K562 (cell line): ENCODE data around the gene NMT1. TPM values are rescaled to one million over a fixed set of nuclear protein-coding genes. Genes with fewer than 3 reads are reported as not detected.
A peak's percentile ranks its signal among the peaks of the same experiment; 100 is the strongest.

Experiments used
- BACH1 ChIP-seq: fragments of 200-800 bp; sonication (Bioruptor generic); IDR thresholded peaks from 2 replicates; pipeline ENCODE4 v1.6.1; 2016; ENCODE audit warnings: missing genetic modification characterization, missing compliant biosample characterization
- CBX3 ChIP-seq, 2 experiments: IDR thresholded peaks; 1 replicate in 1 of 2; 2 replicates in 1 of 2; pipeline ENCODE4 v1.6.1; 2012; ENCODE audit warnings: inconsistent platforms in 2 of 2, low read length in 2 of 2, borderline replicate concordance in 1 of 2, control low read depth in 1 of 2
- CREBBP ChIP-seq: IDR thresholded peaks from one replicate; pipeline ENCODE4 v1.6.1; 2012; ENCODE audit warnings: low read depth, mild to moderate bottlenecking, control low read depth, inconsistent platforms, low read length
- CTBP1 ChIP-seq: fragments of 450-650 bp; IDR thresholded peaks from 2 replicates; pipeline ENCODE4 v1.6.1; 2016; ENCODE audit warnings: borderline replicate concordance
- HDAC3 ChIP-seq: fragments of 450-650 bp; IDR thresholded peaks from 2 replicates; pipeline ENCODE4 v1.6.1; 2018; ENCODE audit warnings: borderline replicate concordance, mild to moderate bottlenecking, moderate library complexity; ENCODE audit not compliant: partially characterized antibody
- KAT7 ChIP-seq: sonication (generic); formaldehyde crosslinking; IDR thresholded peaks from 2 replicates; pipeline ENCODE4 v1.8.0; 2022; ENCODE audit warnings: missing genetic modification reagents, mild to moderate bottlenecking, borderline replicate concordance
- MITF ChIP-seq: IDR thresholded peaks from 2 replicates; pipeline ENCODE4 v1.6.1; 2014; ENCODE audit warnings: antibody characterized with exemption
- PHF20 ChIP-seq: fragments of 450-650 bp; IDR thresholded peaks from 2 replicates; pipeline ENCODE4 v1.6.1; 2018; ENCODE audit not compliant: partially characterized antibody
- ZBTB43 ChIP-seq: sonication (generic); formaldehyde crosslinking; IDR thresholded peaks from 2 replicates; pipeline ENCODE4 v1.8.0; 2023; ENCODE audit warnings: mild to moderate bottlenecking, missing genetic modification reagents
- ZNF165 ChIP-seq: fragments of 250-450 bp; sonication (Bioruptor Pico); IDR thresholded peaks from 2 replicates; pipeline ENCODE4 v1.4.0; 2020; ENCODE audit warnings: borderline replicate concordance
- ZNF239 ChIP-seq: fragments of 250-450 bp; sonication (Bioruptor Pico); IDR thresholded peaks from 2 replicates; pipeline ENCODE4 v1.4.0; 2020; ENCODE audit warnings: mild to moderate bottlenecking
- ZNF589 ChIP-seq: fragments of 200-800 bp; sonication (Bioruptor generic); IDR thresholded peaks from 2 replicates; pipeline ENCODE4 v1.6.1; 2016; ENCODE audit warnings: low read depth, missing genetic modification characterization, missing compliant biosample characterization
- polyA plus RNA-seq, 8 experiments: library from polyadenylated mRNA; depleted of rRNA in 4 of 8; stranded (reverse) in 5 of 8; unstranded in 3 of 8; fragments of >200 nt; fragmentation: Nextera tagmentation in 2 of 8; fragmentation: Illumina TruSeq in 1 of 8; extraction: Ambion mirVana in 2 of 8; extraction: Trizol in 1 of 8; gene quantifications; 2 replicates each; pipeline versions ENCODE4 v1.2.1 to v1.2.3, GENCODE V29; 2011 to 2014; ENCODE audit warnings: inconsistent platforms in 1 of 8, missing spikeins in 1 of 8
- total RNA-seq, 7 experiments: library from RNA; depleted of rRNA in 6 of 7; stranded (reverse); fragments of >200 nt in 6 of 7; fragmentation: Illumina TruSeq in 2 of 7; extraction: Trizol in 2 of 7; gene quantifications; 2 replicates each; pipeline versions ENCODE4 v1.2.1 to v1.2.3, GENCODE V29; 2011 to 2021; ENCODE audit warnings: low replicate concordance in 1 of 7
- TF ChIP-seq, protein P1 (sequence below): fragments of 450-650 bp; IDR thresholded peaks from 2 replicates; pipeline ENCODE4 v1.6.1; 2016; ENCODE audit warnings: mild to moderate bottlenecking, moderate library complexity

NMT1 gene
- total and polyA plus RNA-seq, 9 of the 15 experiments (the other 6 are each of a cell fraction or from before 2014, with no cell fraction given) = 86.7 to 569 (median 213) TPM

DNA sequence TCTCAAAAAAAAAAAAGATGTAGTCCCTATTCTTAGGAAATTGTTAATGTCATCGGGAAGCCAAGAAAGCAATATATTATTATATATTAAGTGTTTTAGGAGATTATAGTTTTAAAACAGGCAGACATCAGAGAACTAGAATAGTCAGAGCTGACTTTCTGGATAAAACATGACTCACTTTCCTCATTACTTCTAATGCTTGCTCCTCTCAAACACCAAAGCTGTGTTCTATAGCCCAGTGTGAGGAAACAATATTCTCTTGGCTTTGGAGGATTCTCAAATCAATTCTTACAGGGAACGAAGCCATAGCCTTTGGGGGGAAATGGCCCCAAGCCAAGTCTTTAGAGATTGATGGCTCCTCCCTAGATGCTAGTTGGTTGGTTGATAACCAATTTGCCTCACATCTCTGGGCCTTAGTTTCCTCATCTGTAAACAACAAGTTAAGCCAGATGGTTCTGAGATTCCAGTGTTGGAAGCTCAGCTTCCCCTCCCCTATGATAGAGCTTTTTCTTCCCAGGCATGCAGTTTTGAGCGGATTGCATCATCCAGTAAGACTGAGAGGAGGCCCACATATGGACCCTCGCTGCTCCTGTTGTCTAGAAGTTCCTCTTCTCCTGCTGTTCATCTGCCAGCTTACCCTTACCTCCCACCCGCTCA, 12.4 kb downstream of the NMT1 start (continued):
- TF ChIP-seq, protein P1, sequence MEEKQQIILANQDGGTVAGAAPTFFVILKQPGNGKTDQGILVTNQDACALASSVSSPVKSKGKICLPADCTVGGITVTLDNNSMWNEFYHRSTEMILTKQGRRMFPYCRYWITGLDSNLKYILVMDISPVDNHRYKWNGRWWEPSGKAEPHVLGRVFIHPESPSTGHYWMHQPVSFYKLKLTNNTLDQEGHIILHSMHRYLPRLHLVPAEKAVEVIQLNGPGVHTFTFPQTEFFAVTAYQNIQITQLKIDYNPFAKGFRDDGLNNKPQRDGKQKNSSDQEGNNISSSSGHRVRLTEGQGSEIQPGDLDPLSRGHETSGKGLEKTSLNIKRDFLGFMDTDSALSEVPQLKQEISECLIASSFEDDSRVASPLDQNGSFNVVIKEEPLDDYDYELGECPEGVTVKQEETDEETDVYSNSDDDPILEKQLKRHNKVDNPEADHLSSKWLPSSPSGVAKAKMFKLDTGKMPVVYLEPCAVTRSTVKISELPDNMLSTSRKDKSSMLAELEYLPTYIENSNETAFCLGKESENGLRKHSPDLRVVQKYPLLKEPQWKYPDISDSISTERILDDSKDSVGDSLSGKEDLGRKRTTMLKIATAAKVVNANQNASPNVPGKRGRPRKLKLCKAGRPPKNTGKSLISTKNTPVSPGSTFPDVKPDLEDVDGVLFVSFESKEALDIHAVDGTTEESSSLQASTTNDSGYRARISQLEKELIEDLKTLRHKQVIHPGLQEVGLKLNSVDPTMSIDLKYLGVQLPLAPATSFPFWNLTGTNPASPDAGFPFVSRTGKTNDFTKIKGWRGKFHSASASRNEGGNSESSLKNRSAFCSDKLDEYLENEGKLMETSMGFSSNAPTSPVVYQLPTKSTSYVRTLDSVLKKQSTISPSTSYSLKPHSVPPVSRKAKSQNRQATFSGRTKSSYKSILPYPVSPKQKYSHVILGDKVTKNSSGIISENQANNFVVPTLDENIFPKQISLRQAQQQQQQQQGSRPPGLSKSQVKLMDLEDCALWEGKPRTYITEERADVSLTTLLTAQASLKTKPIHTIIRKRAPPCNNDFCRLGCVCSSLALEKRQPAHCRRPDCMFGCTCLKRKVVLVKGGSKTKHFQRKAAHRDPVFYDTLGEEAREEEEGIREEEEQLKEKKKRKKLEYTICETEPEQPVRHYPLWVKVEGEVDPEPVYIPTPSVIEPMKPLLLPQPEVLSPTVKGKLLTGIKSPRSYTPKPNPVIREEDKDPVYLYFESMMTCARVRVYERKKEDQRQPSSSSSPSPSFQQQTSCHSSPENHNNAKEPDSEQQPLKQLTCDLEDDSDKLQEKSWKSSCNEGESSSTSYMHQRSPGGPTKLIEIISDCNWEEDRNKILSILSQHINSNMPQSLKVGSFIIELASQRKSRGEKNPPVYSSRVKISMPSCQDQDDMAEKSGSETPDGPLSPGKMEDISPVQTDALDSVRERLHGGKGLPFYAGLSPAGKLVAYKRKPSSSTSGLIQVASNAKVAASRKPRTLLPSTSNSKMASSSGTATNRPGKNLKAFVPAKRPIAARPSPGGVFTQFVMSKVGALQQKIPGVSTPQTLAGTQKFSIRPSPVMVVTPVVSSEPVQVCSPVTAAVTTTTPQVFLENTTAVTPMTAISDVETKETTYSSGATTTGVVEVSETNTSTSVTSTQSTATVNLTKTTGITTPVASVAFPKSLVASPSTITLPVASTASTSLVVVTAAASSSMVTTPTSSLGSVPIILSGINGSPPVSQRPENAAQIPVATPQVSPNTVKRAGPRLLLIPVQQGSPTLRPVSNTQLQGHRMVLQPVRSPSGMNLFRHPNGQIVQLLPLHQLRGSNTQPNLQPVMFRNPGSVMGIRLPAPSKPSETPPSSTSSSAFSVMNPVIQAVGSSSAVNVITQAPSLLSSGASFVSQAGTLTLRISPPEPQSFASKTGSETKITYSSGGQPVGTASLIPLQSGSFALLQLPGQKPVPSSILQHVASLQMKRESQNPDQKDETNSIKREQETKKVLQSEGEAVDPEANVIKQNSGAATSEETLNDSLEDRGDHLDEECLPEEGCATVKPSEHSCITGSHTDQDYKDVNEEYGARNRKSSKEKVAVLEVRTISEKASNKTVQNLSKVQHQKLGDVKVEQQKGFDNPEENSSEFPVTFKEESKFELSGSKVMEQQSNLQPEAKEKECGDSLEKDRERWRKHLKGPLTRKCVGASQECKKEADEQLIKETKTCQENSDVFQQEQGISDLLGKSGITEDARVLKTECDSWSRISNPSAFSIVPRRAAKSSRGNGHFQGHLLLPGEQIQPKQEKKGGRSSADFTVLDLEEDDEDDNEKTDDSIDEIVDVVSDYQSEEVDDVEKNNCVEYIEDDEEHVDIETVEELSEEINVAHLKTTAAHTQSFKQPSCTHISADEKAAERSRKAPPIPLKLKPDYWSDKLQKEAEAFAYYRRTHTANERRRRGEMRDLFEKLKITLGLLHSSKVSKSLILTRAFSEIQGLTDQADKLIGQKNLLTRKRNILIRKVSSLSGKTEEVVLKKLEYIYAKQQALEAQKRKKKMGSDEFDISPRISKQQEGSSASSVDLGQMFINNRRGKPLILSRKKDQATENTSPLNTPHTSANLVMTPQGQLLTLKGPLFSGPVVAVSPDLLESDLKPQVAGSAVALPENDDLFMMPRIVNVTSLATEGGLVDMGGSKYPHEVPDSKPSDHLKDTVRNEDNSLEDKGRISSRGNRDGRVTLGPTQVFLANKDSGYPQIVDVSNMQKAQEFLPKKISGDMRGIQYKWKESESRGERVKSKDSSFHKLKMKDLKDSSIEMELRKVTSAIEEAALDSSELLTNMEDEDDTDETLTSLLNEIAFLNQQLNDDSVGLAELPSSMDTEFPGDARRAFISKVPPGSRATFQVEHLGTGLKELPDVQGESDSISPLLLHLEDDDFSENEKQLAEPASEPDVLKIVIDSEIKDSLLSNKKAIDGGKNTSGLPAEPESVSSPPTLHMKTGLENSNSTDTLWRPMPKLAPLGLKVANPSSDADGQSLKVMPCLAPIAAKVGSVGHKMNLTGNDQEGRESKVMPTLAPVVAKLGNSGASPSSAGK = peak; percentile 23; the same call in 1 of the 2 replicates
- TF ChIP-seq ZNF589 (CRISPR knock-in tag) = peak; percentile 55; the same call in 1 of the 2 replicates
- TF ChIP-seq CBX3 (IDR thresholded peaks at IDR 0.05; ENCODE audit: borderline replicate concordance in 1 of 2, low read length in 2 of 2) = no peak
- no peak for TF ChIP-seq ZNF239 (CRISPR knock-in tag)
- TF ChIP-seq ZBTB43 = no peak
- TF ChIP-seq ZNF165 = no peak
- TF ChIP-seq HDAC3 = no peak
- TF ChIP-seq BACH1 = no peak
- TF ChIP-seq MITF = no peak
- no peak for TF ChIP-seq CREBBP
- no peak for TF ChIP-seq KAT7 (CRISPR knock-in tag)
- 0 out of 2 replicates have a peak, but pooled peaks have one; percentile 24 for TF ChIP-seq CTBP1
- TF ChIP-seq PHF20 = no peak
